Ishikawa (cell line): ENCODE data around the gene TMEM266.

ENCODE experiments used
- CREB1 ChIP-seq: IDR thresholded peaks from 2 replicates; pipeline ENCODE4 v1.6.1; 2012; ENCODE audit warnings: low read depth
- TF ChIP-seq, protein P1 (sequence below): IDR thresholded peaks from 2 replicates; pipeline ENCODE4 v1.6.1; 2012; ENCODE audit warnings: low read depth, mild to moderate bottlenecking

GRCh38 chr15:76059320-76060117 lies at the start of gene TMEM266:
- TF ChIP-seq CREB1 = no peak
- TF ChIP-seq, protein P1, sequence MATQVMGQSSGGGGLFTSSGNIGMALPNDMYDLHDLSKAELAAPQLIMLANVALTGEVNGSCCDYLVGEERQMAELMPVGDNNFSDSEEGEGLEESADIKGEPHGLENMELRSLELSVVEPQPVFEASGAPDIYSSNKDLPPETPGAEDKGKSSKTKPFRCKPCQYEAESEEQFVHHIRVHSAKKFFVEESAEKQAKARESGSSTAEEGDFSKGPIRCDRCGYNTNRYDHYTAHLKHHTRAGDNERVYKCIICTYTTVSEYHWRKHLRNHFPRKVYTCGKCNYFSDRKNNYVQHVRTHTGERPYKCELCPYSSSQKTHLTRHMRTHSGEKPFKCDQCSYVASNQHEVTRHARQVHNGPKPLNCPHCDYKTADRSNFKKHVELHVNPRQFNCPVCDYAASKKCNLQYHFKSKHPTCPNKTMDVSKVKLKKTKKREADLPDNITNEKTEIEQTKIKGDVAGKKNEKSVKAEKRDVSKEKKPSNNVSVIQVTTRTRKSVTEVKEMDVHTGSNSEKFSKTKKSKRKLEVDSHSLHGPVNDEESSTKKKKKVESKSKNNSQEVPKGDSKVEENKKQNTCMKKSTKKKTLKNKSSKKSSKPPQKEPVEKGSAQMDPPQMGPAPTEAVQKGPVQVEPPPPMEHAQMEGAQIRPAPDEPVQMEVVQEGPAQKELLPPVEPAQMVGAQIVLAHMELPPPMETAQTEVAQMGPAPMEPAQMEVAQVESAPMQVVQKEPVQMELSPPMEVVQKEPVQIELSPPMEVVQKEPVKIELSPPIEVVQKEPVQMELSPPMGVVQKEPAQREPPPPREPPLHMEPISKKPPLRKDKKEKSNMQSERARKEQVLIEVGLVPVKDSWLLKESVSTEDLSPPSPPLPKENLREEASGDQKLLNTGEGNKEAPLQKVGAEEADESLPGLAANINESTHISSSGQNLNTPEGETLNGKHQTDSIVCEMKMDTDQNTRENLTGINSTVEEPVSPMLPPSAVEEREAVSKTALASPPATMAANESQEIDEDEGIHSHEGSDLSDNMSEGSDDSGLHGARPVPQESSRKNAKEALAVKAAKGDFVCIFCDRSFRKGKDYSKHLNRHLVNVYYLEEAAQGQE = no peak
